Left forelimb (tissue), 1 donor: Measurements from ENCODE around the gene SCFD2.

ENCODE experiments used
- DNase-seq: peaks from one replicate; pipeline ENCODE4 v3.0.0-alpha.2; 2018; ENCODE audit warnings: low spot score

Gene SCFD2

DNA sequence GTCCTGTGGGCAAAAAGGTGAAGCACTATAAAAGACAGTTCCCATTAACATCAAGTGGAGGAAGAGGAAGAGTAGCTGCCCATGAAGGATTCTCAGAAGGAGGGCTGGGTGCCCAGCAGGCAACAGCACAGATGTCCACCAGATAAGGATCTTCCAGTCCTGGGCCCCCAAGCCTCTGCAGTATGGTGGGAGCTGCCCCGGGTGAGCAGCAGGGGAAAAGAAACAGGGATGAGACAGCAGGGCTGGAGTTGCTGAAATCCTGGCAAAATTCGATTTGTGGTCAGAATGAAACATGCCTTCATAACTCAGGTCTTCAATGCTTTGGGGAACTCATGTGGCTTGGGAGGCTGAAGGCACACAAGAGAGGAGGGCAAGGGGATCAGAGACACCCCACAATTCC lies 409.2 kb downstream of the SCFD2 start:
- DNase-seq = no peak

DNA sequence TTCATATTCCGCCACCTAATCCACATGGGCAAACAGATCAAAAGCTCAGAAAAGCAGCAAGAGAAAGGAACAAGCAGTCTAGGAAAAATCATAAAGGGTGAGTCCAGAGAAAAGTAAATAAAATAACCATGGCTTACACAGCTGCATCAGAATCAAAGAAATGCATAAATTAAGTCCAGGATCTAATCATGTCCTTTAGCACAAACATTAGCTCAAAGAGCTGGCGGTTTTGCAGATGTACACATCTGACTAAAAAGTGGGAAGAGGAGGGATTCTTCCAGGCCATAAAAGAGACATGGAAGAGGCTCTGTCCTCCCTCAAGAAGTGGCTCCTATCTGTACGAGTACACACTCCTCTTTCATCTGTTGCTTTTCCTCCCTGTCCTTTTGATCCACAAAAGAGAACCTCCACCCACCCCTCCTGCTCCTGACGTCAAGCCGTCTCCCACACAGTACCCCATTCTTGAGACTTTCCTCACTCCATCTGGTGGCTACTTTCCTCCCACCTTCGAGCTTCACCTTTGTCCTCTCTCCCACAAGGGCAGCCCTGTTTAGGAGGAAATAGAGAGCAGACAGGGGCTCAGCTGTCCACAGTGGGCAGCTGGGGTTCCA lies 411.2 kb downstream of the SCFD2 start:
- no peak for DNase-seq

DNA sequence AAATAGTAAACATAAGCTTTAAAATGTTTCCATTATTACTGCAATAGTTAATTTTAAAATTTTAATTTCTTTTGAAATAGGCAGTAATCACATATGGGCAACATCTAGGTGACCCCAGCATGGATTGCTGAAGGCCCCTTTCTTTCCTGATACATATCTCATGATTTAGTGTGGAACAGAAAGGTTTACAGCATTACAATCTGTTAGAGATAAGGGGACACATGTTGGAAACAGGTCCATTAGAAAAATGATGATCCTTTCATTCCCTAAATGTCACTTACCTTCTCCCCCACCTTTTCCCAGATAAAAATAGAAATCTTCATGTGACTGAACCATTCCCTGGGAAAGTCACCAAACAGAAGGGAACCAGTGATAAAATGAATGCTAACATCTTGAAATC lies 413.3 kb downstream of the SCFD2 start:
- DNase-seq = no peak

DNA sequence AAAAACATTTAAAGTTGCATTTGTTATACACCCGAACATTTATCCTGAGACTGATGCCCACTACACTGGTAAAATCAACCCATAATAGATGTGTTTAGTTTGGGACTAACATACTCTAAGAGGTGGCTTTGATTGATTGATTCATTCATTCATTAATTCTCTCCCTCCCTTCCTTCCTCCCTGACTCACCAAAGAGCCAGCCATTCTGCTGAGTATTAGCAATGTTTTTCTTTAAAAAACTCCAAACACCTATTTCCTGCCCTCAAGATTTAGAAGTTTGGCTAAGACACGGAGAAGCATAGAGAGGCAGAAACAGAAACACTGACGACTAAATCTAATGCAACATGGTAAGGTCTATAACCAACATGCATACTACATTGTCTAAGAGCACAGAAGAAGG lies 414.8 kb downstream of the SCFD2 start:
- DNase-seq = no peak

DNA sequence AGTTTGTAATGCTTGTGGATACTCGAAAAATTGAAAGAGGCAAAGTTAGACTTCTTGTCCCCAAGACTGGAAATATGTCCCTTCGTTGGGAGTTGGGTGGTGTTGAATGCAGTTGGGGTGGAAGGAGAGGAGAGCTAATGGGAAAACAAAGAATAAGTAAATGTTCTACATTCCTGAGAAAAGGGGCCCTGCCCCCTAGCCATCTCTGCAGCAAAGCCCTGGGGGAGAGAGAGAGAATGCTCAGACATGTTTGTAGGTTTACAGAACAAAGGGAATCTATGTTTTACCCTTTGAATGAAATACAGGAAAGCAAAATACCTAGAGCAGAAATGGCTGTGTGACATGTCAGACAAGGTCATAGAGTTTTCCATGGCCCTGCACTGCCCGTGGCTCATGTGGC lies 415.6 kb downstream of the SCFD2 start:
- no peak for DNase-seq

DNA sequence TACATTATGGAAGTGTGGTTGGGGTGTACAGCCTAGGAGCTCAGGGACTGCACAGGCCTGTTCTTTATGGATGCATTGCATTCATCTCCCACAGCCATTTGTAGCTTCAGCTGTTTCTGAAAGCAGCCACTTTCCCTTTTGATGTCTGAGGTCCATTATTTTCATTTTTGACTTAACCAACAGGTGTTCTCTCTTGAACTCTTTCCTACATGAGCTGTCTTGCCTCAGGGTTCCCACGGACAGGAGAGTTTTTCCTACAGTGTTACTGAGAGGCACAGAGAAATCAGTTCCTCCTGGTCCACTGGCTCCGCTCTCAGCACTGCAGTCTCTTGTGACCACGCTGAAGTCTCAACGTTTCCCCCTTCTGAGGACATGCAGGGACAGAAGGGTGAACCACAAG lies 416.5 kb downstream of the SCFD2 start:
- no peak for DNase-seq

GRCh38 chr4:52948057-52948423 lies 417.8 kb downstream of the SCFD2 start:
- DNase-seq = no peak

GRCh38 chr4:52947401-52948056 lies 418.3 kb downstream of the SCFD2 start:
- DNase-seq = no peak

GRCh38 chr4:52946855-52947254 lies 419.0 kb downstream of the SCFD2 start:
- no peak for DNase-seq

- DNase-seq = no peak
Observed at GRCh38 chr4:52945982-52946381, 419.9 kb downstream of the SCFD2 start.

GRCh38 chr4:52945326-52945898 lies 420.4 kb downstream of the SCFD2 start:
- no peak for DNase-seq

- no peak for DNase-seq
Observed at GRCh38 chr4:52943677-52944076, 422.2 kb downstream of the SCFD2 start.

- DNase-seq = no peak
Observed at GRCh38 chr4:52942936-52943335, 422.9 kb downstream of the SCFD2 start.

- DNase-seq = no peak
Observed at GRCh38 chr4:52941450-52941849, 424.4 kb downstream of the SCFD2 start.

DNA sequence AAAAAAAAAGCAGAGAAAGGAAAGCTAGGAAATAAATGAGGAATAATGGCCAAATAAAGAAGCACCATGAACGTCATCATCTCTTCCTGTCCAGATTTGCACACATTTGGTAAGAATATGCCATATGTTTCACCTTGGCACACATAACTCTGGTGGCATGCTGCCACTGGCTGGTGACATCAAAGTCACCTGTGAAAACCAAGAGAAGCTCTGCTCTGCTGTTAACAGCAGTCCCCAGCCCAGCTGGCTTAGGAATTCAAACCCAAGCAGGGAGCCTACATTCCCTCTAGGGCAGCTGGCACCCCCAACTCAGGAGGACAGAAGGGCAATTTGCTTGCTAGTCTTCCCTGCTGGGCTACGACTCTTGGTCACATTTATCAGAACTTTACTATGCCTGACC lies 426.1 kb downstream of the SCFD2 start:
- DNase-seq = no peak

DNA sequence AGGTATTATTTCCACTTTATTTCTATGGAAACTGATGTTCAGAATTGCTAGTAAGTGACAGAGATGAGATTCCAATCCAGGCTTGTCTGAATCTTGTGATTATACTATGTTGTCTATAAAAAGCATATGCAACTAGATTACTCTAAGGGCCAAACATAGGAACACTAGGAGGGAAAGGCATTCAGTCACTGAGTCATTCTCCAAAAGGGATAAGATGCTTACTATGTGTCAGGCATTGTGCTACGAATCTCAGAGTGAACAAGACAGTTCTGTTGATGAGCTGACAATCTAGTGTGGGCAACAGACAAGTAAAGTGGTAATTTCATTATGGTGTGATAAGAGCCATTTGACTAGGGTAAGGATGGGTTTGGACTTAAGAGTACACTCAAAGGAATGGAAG lies 426.5 kb downstream of the SCFD2 start:
- DNase-seq = no peak

GRCh38 chr4:52937829-52938228 lies 428.0 kb downstream of the SCFD2 start:
- no peak for DNase-seq

DNA sequence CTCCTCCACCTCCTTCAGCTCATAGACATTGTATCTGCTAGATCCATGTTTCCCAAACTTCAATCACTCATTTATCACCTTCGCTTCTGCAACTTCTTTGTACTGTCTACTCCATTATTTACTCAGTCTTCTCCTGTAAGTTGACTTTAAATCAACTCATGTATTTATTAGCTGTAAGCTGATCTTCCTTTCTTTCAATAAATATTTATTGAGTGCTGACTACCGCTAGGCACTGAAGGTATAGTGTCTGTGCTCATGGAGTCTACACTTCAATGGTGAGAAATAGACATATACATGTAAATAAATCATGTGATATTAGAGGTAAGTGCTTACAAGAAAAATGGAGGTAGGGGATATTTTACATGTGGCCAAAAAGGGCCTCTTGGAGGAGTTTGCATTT lies 429.1 kb downstream of the SCFD2 start:
- DNase-seq = no peak

DNA sequence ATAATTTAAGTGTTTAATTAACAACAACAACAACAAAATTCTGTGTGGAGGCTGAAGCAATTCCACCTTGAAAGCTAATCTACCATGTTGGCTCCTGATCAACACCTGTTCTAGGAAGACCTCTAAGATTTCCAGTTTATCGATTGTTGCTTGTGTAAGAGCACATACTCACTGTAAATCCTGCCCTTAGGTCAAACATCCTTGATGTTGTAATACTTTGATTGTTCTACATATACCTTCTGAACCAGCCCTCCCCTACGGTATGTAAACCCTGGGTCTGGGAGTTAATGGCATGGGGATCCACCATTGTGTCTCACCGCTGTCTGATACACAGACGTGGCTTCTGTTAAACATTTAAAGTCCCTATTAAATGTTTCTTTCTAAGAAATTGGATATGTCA lies 430.5 kb downstream of the SCFD2 start:
- no peak for DNase-seq

GRCh38 chr4:52933738-52934137 lies 432.1 kb downstream of the SCFD2 start:
- DNase-seq = no peak

DNA sequence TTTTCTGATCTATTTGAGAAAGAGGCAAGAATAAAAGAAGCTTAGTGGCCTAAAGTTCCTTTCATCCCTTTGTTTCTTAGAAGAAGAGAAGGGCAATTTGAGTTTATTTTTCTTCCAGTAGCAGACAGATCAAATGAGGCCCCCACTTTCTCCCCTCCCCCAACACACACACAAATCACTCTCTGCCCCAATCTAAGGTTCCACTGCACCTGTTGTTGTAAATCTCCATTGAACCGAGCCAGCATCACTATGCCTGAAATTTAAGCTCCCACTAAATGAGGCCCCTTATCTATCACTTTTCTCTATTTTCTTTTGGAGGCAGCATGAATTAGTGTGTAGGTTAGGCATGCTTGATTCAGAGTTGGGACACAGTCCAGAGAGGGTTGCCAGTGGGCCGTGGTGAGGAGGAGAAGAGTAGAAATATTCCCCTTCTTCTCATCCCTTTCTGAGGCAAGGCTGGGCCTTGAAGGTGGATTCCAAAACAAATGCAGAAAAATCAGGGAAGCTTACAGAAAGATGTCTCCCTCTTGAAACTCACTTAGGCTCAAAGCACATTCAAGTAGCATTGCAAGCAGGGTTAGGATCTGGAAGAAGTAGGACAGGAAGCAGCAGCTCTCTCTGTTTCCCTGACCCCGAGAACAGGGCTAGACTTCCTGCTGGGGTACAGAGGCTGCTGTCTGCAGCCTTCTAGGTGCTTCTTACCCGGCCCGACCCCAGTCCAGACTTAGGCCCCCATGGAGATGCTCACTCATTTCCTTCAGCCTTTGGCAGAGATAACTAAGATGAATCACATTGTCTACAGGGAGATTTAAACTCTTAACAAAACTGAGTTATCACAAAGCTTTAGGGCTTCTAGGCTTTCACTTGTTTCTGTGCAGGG lies 433.0 kb downstream of the SCFD2 start:
- no peak for DNase-seq

GRCh38 chr4:52931243-52931642 lies 434.6 kb downstream of the SCFD2 start:
- DNase-seq = no peak
